CD14-positive monocyte (primary cell): Measurements from ENCODE around the gene NOP53. TPM values are rescaled to one million over a fixed set of nuclear protein-coding genes. Genes with fewer than 3 reads are reported as not detected.
A peak's percentile ranks its signal among the peaks of the same experiment; 100 is the strongest.

Experiments
- DNase-seq, 3 donors: peaks; one replicate each; pipeline ENCODE4 v3.0.0-alpha.2; 2011 to 2022
- H2AFZ ChIP-seq: 2 replicates; pipeline ENCODE4 v1.6.0; 2012; ENCODE audit warnings: mild to moderate bottlenecking, low read depth, low read length, inconsistent platforms; ENCODE audit not compliant: insufficient read depth, poor library complexity, severe bottlenecking
- H3K27ac ChIP-seq, 2 donors: 1 replicate in 1 of 2; 2 replicates in 1 of 2; pipeline ENCODE4 v1.5.1; 2012 to 2013; ENCODE audit warnings: low read length in 2 of 2, control low read depth in 1 of 2, inconsistent platforms in 1 of 2, low read depth in 1 of 2, mild to moderate bottlenecking in 1 of 2
- H3K27me3 ChIP-seq, 2 donors: one replicate each; pipeline versions ENCODE4 v1.6.0 to v1.6.1; 2011 to 2013; ENCODE audit warnings: low read length in 2 of 2; ENCODE audit not compliant: control insufficient read depth in 2 of 2, insufficient read depth in 2 of 2
- H3K36me3 ChIP-seq, 2 donors: replicated peaks in 1 of 2; 1 replicate in 1 of 2; 2 replicates in 1 of 2; pipeline versions ENCODE4 v1.5.1 to v1.6.1; 2012 to 2013; ENCODE audit warnings: low read length in 2 of 2, control low read depth in 1 of 2, inconsistent platforms in 1 of 2, mild to moderate bottlenecking in 1 of 2; ENCODE audit not compliant: insufficient read depth in 2 of 2, control insufficient read depth in 1 of 2
- H3K4me1 ChIP-seq, 2 donors: 1 replicate in 1 of 2; 2 replicates in 1 of 2; pipeline versions ENCODE4 v1.5.1 to v1.6.1; 2012 to 2013; ENCODE audit warnings: low read length in 2 of 2, control low read depth in 1 of 2, inconsistent platforms in 1 of 2, mild to moderate bottlenecking in 1 of 2, moderate library complexity in 1 of 2; ENCODE audit not compliant: insufficient read depth in 2 of 2, control insufficient read depth in 1 of 2
- H3K4me2 ChIP-seq: replicated peaks from 2 replicates; pipeline ENCODE3; 2012; ENCODE audit warnings: low read length, moderate library complexity, mild to moderate bottlenecking; ENCODE audit not compliant: poor library complexity, severe bottlenecking; ENCODE audit errors: extremely low read depth
- H3K4me3 ChIP-seq, 3 experiments: fragments of 200-600 bp in 1 of 3; sonication (generic) in 1 of 3; replicated peaks in 1 of 3; 1 replicate in 2 of 3; 2 replicates in 1 of 3; pipeline ENCODE4 v1.5.1; 2011 to 2013; ENCODE audit warnings: low read length in 3 of 3, mild to moderate bottlenecking in 3 of 3, control low read depth in 2 of 3, low read depth in 2 of 3, inconsistent platforms in 1 of 3, moderate library complexity in 1 of 3
- H3K79me2 ChIP-seq: 2 replicates; pipeline ENCODE4 v1.6.0; 2012; ENCODE audit warnings: mild to moderate bottlenecking, control low read depth, inconsistent platforms, low read length, moderate library complexity; ENCODE audit not compliant: insufficient read depth
- H3K9ac ChIP-seq: 2 replicates; pipeline ENCODE4 v1.6.0; 2017; ENCODE audit warnings: low read length, mild to moderate bottlenecking; ENCODE audit not compliant: insufficient read depth, poor library complexity, severe bottlenecking
- H3K9me3 ChIP-seq, 2 donors: replicated peaks in 1 of 2; 1 replicate in 1 of 2; 2 replicates in 1 of 2; pipeline versions ENCODE4 v1.5.1 to v1.6.1; 2012 to 2013; ENCODE audit warnings: low read length in 2 of 2, control low read depth in 1 of 2; ENCODE audit not compliant: control insufficient read depth in 1 of 2, insufficient read depth in 1 of 2
- H4K20me1 ChIP-seq: 2 replicates; pipeline ENCODE4 v1.6.0; 2012; ENCODE audit warnings: mild to moderate bottlenecking, low read length, control low read depth, moderate library complexity; ENCODE audit not compliant: insufficient read depth
- H3K27ac Mint-ChIP-seq, 7 donors: one replicate each; pipeline ENCODE4 v1.8.0; 2020; ENCODE audit warnings: mild to moderate bottlenecking in 7 of 7, mixed read lengths in 7 of 7, moderate library complexity in 6 of 7, inconsistent platforms in 2 of 7
- H3K27me3 Mint-ChIP-seq, 3 donors: one replicate each; pipeline ENCODE4 v1.8.0; 2021 to 2022; ENCODE audit warnings: low read depth in 3 of 3, mild to moderate bottlenecking in 3 of 3, mixed read lengths in 3 of 3, moderate library complexity in 3 of 3, inconsistent platforms in 1 of 3
- H3K36me3 Mint-ChIP-seq, 2 donors: one replicate each; pipeline ENCODE4 v1.8.0; 2020; ENCODE audit warnings: mixed read lengths in 2 of 2, inconsistent platforms in 1 of 2, mild to moderate bottlenecking in 1 of 2
- H3K4me1 Mint-ChIP-seq: one replicate; pipeline ENCODE4 v1.8.0; 2020; ENCODE audit warnings: mild to moderate bottlenecking, mixed read lengths
- H3K4me3 Mint-ChIP-seq, 2 donors: one replicate each; pipeline ENCODE4 v1.8.0; 2020; ENCODE audit warnings: mild to moderate bottlenecking in 2 of 2, mixed read lengths in 2 of 2, moderate library complexity in 1 of 2
- H3K9me3 Mint-ChIP-seq, 7 donors: one replicate each; pipeline ENCODE4 v1.8.0; 2020 to 2022; ENCODE audit warnings: mixed read lengths in 7 of 7, mild to moderate bottlenecking in 6 of 7, moderate library complexity in 6 of 7, inconsistent platforms in 2 of 7
- WGBS: methylation state at CpG from one replicate; pipeline ENCODE4 v1.1.5; 2013; ENCODE audit warnings: missing lambda C conversion rate; ENCODE audit not compliant: insufficient coverage; 5-methylcytosine and 5-hydroxymethylcytosine counted together
- intact Hi-C, 2 donors: fragments of 100-400 bp; cut with micrococcal nuclease; formaldehyde crosslinking; loops; one replicate each; pipeline versions ENCODE4 v1.15.0 to v1.15.1; 2023
- polyA plus RNA-seq, 3 donors: library from polyadenylated mRNA; depleted of rRNA in 1 of 3; unstranded in 2 of 3; stranded (reverse) in 1 of 3; fragments of 300-500 nt in 2 of 3; fragments of >200 nt in 1 of 3; fragmentation: Illumina TruSeq in 2 of 3; gene quantifications; 1 replicate in 2 of 3; 2 replicates in 1 of 3; pipeline ENCODE4 v1.2.3, GENCODE V29; 2012 to 2021
- TF ChIP-seq, protein P1 (sequence below): fragments of 200-600 bp; IDR thresholded peaks from one replicate; pipeline ENCODE4 v1.8.0; 2022; ENCODE audit warnings: antibody characterized with exemption, mild to moderate bottlenecking

Gene NOP53
- polyA plus RNA-seq, 3 donors = 47.5 to 193 (median 70.4) TPM

DNA sequence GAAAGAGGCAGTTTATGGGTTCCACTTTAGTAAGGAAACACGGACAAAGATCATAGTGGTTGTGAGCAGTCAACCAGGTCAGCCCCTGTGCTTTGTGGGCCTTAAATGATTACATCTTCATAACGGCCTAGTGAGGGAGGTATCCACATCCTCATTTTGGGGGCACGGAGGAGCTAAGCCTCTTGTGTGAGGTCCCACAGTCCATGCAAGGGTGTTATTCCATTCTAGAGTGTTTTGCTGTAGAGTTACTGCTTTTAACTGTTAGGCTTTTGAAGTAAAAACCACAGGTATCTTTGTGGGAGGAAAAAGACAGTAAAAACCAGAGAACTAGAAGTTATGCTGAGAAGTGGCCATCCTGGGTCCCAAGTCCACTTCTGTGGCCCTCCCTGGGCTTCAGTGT, 4.0 kb downstream of the NOP53 start:
- Mint-ChIP-seq H3K36me3 (peaks cover 61 to 75% of the 10 kb centered on the region in 2 donors), H3K27me3 (no peaks in the 10 kb centered on the region), H3K27ac (peak overlapping the region in 3 of 7 donors; percentile 19 to 52 (median 25)), H3K9me3 (peaks cover 0 to 2% (median 0%) of the 10 kb centered on the region in 7 donors), H3K4me1 (peaks cover 12% of the 10 kb centered on the region), H3K4me3 (no peak overlapping the region)
- intact Hi-C loops = loop anchor here in 1 of 2 donors (10.0 kb wide), 2 partner anchors 235 to 475 kb away; partner anchors contain the start of genes INAFM1 and NAPA
- TF ChIP-seq, protein P1, sequence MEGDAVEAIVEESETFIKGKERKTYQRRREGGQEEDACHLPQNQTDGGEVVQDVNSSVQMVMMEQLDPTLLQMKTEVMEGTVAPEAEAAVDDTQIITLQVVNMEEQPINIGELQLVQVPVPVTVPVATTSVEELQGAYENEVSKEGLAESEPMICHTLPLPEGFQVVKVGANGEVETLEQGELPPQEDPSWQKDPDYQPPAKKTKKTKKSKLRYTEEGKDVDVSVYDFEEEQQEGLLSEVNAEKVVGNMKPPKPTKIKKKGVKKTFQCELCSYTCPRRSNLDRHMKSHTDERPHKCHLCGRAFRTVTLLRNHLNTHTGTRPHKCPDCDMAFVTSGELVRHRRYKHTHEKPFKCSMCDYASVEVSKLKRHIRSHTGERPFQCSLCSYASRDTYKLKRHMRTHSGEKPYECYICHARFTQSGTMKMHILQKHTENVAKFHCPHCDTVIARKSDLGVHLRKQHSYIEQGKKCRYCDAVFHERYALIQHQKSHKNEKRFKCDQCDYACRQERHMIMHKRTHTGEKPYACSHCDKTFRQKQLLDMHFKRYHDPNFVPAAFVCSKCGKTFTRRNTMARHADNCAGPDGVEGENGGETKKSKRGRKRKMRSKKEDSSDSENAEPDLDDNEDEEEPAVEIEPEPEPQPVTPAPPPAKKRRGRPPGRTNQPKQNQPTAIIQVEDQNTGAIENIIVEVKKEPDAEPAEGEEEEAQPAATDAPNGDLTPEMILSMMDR = no peak
- H3K4me3 ChIP-seq = no peak overlapping the region
- no peaks in the 10 kb centered on the region for H3K9me3 ChIP-seq
- no peak overlapping the region for H3K4me2 ChIP-seq
- H3K27ac ChIP-seq = no peak overlapping the region
- 100% methylated on average over 2 of the region's 3 CpGs for WGBS
- peaks cover 15 to 20% of the 10 kb centered on the region in 2 donors for H3K4me1 ChIP-seq
- peaks cover 47% of the 10 kb centered on the region for H3K79me2 ChIP-seq
- H3K36me3 ChIP-seq = peaks cover 58 to 76% of the 10 kb centered on the region in 2 donors
- peaks cover 56% of the 10 kb centered on the region for H4K20me1 ChIP-seq
- no peak overlapping the region for H2AFZ ChIP-seq
- H3K9ac ChIP-seq = no peak overlapping the region
- DNase-seq = no peak
- H3K27me3 ChIP-seq = no peaks in the 10 kb centered on the region

DNA sequence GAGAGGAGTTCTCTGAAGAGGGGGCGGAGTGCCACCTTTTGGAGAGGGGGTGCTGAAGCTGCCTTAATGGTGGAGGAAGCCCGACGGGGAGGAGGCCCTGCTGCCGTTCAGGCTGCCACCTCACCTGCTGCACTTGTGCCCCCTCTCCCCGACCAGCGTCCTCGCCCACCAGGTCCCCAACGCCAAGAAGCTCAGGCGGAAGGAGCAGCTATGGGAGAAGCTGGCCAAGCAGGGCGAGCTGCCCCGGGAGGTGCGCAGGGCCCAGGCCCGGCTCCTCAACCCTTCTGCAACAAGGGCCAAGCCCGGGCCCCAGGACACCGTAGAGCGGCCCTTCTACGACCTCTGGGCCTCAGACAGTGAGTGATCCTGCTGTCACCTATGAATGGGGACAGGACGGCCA, 5.4 kb downstream of the NOP53 start:
- H3K36me3 Mint-ChIP-seq = peaks cover 64 to 87% of the 10 kb centered on the region in 2 donors
- Histone ChIP-seq H3K27ac (no peak overlapping the region), H3K9me3 (no peaks in the 10 kb centered on the region), H3K4me1 (peaks cover 7 to 12% of the 10 kb centered on the region in 2 donors), H3K27me3 (no peaks in the 10 kb centered on the region), H3K79me2 (peaks cover 44% of the 10 kb centered on the region), H3K36me3 (peaks cover 71 to 91% of the 10 kb centered on the region in 2 donors), H3K4me2 (no peak overlapping the region), H3K9ac (no peak overlapping the region), H3K4me3 (no peak overlapping the region), H2AFZ (no peak overlapping the region), H4K20me1 (peaks cover 61% of the 10 kb centered on the region)
- WGBS = 95% methylated on average over 17 of the region's 18 CpGs
- intact Hi-C loops = no loop called here
- no peak overlapping the region for H3K4me3 Mint-ChIP-seq
- no peaks in the 10 kb centered on the region for H3K27me3 Mint-ChIP-seq
- H3K4me1 Mint-ChIP-seq = peaks cover 8% of the 10 kb centered on the region
- no peak for DNase-seq
- peak overlapping the region in 1 of 7 donors; percentile 35 for H3K27ac Mint-ChIP-seq
- TF ChIP-seq, protein P1 = no peak
- H3K9me3 Mint-ChIP-seq = no peaks in the 10 kb centered on the region
